Measurements from ENCODE around the gene INPP5A.
"Not testable (repeated sequence)": the region's sequence is repeated elsewhere in the genome, so short reads cannot be mapped to it uniquely, and the experiment has no call there.

Gene INPP5A

DNA sequence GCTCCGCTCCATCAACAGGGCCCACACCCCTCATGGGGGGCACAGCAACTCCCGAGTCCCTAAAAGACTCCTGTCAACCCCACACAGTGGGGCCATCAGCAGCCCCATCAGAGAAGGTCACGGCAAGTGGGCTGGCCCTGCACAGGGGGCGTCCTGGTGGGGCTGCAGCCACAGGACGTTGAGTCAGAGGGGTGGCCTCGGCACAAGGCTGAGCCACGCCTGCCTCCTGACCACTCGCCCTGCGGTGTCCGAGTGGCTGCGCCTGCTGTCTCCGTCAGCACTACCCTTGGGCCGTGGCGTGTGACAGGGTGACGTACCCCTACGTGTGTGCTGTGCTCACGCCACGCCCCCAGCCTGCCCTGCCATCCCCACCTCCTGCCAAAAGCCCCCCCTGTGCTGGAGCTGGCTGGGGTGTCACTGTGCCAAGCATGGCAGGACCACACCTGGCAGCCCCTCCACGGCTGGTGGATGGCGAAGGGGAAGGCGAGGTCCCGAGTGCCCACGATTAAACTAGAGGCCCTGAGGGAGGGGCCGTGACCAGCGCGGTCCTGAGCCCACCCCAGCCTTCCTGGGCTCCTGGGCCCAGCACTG lies 274.4 kb downstream of the INPP5A start:
- in situ Hi-C loops (cut with MboI; ENCODE audit: low pct_unique_long_range_greater_than_20kb, low sequenced_read_pairs): no loop called here

DNA sequence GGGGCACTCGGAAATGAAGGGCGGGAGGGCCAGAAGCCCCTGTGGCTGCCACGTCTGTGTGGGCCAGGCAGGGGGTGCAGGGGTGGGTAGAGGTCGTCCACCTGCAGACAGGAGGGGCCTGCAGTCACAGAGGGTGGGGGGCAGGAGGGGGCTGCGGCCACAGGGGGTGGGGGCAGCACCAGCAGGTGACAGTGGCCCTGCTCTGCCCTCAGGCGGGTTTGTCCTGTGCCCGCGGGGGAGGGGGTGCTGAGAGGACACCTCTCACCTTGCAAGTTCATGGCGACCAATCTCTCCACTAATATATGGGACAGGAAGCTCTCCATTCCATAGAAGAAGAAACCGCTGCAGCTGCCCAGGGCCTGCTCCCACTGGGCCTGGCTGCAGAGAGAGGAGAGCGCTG lies 274.9 kb downstream of the INPP5A start:
- in situ Hi-C loops (cut with MboI; ENCODE audit: low pct_unique_long_range_greater_than_20kb, low sequenced_read_pairs): no loop called here

More for the DNA sequence above, 274.4 kb downstream of the INPP5A start:
- no peak for DNase-seq

DNA sequence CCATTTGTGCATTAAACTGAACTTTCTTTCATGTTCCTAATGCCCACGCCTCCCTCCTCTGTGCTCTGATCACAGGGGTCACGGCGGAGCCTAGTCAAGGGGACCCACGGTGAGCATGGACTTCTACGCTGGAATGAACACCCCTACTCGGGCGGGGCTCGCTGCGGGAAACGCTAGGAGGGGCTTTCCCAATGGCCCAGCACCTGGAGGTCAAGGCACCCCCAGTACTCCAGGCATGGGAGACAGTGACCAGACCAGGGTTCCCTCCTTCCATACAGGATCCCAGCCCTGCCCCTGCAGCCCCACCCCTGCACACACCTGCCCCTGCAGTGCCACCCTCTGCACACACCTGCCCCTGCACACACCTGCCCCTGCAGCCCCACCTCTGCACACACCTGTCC lies 275.4 kb downstream of the INPP5A start:
- no peak for DNase-seq
- in situ Hi-C loops (cut with MboI; ENCODE audit: low pct_unique_long_range_greater_than_20kb, low sequenced_read_pairs): no loop called here

More for the DNA sequence above, 274.9 kb downstream of the INPP5A start:
- DNase-seq: no peak

DNA sequence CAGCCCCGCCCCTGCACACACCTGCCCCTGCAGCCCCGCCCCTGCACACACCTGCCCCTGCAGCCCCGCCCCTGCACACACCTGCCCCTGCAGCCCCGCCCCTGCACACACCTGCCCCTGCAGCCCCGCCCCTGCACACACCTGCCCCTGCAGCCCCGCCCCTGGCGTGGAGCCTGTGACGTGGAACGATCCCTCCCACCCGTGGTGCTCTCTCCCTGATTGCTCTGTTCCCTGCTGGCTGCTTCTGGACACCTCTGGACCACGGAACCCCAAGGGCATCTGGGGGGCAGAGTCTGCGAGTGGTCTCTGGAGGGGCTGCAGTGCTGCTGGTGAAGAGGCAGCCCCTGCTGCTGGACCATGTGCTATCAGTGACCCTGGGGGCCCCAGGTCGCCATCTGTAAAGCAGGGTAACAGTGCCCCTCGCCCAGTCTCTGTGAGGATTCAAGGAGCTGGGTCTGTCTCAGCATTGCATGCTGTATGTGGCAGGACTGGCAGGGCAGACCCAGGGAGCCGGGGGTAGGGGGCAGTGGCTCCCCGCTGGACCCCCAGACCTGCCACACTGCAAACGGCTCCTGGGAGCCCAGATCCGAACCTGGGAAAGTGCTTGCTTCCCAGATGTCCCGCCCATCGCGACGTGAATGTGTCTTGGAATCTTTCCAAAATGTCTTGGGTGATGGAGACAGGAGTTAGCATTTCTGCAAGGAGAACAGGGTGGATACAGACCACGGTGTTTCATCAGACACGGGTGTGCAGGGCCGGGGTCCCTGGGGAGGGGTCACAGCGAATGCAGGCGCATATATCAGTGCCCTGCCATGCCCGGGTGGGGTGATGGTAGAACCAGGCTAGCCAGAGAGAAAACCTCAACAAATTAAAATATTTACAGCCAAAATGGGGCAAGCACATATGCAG lies 276.2 kb downstream of the INPP5A start:
- in situ Hi-C loops (cut with MboI; ENCODE audit: low pct_unique_long_range_greater_than_20kb, low sequenced_read_pairs): no loop called here
- no peak for DNase-seq

DNA sequence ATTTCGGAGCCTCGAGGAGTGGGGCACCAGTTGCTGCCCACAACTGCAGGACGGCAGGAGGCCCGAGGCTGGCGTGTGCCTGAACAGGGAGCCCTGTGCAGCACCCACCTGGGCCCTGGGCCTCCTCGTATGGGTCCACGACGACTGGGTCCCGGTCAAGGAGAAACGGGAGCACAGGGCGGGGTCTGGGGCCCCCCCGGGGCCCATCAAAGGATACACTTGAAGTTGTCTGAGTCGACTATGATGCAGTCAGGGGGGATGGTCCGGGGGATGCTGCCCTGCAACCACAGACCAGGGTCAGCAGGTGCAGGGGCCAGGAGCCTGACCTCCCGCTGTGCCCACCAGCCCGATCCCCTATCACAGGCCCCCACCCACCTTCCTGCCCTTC lies 276.9 kb downstream of the INPP5A start:
- in situ Hi-C loops (cut with MboI; ENCODE audit: low pct_unique_long_range_greater_than_20kb, low sequenced_read_pairs): no loop called here

DNA sequence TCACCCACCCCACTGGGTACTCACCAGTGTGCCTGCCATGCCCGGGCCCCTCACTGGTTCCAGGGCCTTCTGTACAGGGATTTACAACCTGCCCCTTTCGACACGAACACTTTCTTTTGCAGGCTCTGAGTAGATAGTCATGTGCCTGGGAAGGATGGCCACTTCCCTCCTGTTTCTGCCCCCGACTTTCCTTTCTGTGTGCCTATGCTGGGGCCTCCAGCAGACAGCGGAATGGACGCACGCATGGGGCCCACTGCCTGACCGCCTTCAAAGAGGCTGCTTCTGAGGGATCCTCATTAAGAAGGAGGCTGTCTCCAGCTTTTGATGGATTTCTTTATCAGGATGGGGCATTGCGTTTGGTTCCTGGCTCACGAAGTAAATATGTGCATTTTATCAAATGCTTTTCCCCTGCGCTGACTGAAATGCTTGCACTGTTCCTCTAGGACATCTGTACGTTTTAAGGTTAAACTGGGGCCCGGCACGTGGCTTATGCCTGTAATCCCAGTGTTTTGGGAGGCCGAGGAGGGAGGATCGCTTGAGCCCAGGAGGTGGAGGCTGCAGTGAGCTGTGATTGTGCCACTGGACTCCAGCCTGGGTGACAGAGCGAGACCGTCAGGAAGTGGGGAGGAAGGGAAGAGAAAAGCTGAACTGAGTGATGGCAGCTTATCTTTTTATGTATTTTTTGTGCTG lies 277.7 kb downstream of the INPP5A start:
- DNase-seq: no peak
- in situ Hi-C loops (cut with MboI; ENCODE audit: low pct_unique_long_range_greater_than_20kb, low sequenced_read_pairs): no loop called here

More for the DNA sequence above, 276.9 kb downstream of the INPP5A start:
- no peak for DNase-seq

DNA sequence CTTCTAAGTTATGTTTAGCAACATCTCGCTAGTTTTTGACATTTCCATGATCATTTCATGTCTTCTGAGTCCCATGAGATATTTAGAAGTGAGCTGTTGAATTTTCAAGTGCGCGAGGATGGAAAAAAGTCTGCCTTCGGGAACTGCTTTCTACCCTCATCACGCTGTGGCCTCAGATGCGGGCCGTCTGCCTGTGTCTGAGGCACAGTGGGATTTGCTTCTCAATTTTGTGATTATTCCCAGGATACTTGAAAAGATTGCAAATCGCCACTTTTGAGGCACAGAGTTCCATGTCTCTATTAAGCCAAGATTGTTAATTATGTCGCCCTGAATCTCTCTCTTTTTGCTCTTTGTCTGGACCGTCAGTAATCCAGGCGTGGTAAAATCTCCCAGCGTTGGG lies 279.1 kb downstream of the INPP5A start:
- in situ Hi-C loops (cut with MboI; ENCODE audit: low pct_unique_long_range_greater_than_20kb, low sequenced_read_pairs): no loop called here

DNA sequence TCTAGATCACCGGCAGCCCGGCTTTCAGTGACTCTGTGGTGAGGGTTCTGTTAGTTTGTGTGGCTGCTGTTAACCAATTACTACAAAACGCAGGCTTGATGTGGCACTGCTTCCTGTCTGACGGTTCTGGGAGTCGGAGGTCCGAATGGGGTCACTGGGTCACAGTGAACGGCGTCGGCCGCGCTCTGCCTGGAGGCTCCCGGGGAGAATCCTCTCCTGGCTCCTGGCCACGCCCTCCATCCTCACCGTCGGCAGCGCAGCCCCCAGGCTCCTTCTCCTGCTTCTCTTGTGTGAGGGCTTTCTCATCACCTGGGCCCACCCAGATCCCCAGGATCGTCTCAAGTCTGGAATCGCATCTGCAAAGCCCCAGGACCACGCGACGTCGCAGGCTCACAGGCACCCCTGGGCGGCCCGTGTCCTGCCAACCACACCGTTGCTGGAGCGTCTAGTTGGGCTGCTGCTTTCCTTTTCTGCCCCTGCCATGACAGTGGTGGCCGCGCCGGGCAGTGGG lies 280.2 kb downstream of the INPP5A start:
- no peak for DNase-seq

More for the DNA sequence above, 279.1 kb downstream of the INPP5A start:
- DNase-seq: no peak

DNA sequence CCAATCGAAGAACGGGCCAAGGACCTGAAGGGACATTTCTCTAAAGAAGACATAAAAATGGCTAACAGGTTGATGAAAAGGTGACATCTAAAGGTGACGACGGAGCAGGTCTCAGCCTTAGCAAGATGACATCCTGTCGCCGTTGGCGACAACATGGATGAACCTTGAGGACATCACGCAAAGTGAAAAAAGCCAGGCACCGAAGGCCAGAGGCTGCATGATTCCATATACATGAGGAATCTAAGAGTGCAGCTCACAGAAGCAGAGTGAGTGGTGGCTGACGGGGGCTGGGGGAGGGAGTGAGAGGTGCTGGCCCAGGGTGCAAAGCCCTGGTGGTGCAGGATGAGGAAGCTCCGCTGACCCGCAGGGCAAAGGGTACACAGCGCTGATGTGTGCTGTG lies 282.5 kb downstream of the INPP5A start:
- in situ Hi-C loops (cut with MboI; ENCODE audit: low pct_unique_long_range_greater_than_20kb, low sequenced_read_pairs): no loop called here
- no peak for DNase-seq

More for the DNA sequence above, 280.2 kb downstream of the INPP5A start:
- in situ Hi-C loops (cut with MboI; ENCODE audit: low pct_unique_long_range_greater_than_20kb, low sequenced_read_pairs): no loop called here

DNA sequence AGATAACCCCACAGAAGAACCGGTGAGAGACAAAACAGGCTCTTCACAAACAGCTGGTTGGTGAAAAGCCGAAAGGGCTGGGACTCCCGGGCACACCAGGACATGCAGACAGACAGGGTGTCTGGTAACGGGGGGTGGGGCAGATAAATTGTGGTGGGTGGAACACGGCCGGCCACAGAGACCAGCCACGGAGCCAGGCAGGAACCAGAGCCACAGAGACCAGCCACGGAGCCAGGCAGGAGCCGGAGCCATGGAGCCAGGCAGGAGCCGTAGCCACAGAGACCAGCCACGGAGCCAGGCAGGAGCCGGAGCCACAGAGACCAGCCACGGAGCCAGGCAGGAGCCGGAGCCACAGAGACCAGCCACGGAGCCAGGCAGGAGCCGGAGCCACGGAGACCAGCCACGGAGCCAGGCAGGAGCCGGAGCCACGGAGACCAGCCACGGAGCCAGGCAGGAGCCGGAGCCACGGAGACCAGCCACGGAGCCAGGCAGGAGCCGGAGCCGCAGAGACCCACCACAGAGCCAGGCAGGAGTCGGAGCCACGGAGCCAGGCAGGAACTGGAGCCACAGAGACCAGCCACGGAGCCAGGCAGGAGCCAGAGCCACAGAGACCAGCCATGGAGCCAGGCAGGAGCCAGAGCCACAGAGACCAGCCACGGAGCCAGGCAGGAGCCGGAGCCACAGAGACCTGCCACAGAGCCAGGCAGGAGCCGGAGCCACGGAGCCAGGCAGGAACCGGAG lies 288.4 kb downstream of the INPP5A start:
- in situ Hi-C loops (cut with MboI; ENCODE audit: low pct_unique_long_range_greater_than_20kb, low sequenced_read_pairs); DNase-seq: not testable (repeated sequence)

DNA sequence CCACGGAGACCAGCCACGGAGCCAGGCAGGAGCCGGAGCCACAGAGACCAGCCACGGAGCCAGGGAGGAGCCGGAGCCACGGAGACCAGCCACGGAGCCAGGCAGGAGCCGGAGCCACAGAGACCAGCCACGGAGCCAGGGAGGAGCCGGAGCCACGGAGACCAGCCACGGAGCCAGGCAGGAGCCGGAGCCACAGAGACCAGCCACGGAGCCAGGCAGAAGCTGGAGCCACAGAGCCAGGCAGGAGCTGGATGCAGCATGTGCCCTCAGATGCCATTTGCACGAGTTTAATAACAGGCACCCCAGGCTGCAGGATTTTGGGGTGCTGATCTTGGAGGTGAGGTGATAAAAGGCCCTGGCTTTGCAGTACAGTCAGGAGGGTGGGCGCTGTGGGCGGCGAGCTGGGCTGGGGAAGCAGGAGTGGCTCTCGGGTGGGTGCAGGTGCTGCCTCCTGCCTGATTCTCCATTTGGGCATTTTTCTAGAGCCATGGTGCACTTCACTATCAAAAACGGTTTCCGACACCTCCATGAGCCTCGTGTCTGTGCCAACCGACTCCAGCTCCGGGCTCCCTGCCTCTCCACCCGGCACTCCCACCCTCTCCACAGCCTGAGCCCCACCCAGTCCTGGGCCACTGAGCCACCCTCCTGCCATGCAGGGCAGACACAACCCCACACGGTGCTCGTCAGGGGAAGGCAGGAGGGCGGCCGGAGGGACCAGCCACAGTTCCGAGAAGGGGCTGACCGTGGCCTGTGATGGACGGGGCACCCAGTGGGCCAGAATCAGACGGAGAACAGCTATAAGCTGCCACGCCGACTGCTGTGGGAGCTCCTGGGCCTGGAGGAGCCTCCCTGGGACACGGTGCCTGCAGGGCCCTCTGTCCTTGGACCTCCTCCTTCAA lies 289.2 kb downstream of the INPP5A start:
- in situ Hi-C loops (cut with MboI; ENCODE audit: low pct_unique_long_range_greater_than_20kb, low sequenced_read_pairs): no loop called here
- DNase-seq: no peak

DNA sequence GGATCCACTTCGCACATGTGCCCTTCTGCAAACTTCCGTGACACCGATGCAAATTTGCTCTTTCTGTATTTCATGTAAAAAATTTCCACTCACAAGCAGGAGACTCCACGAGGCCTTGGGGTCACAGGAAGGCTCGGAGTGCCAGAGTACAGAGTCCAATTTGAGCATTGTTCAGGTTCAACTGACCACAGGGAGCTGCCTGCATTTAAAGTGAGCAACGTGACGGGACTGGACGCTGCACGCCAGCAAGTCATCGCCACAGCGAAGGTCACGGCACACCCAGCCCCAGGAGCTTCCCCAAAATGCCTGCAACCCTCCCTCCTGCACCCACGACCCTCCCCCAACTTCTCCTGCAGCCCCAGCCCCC lies 289.8 kb downstream of the INPP5A start:
- in situ Hi-C loops (cut with MboI; ENCODE audit: low pct_unique_long_range_greater_than_20kb, low sequenced_read_pairs): no loop called here
- no peak for DNase-seq

DNA sequence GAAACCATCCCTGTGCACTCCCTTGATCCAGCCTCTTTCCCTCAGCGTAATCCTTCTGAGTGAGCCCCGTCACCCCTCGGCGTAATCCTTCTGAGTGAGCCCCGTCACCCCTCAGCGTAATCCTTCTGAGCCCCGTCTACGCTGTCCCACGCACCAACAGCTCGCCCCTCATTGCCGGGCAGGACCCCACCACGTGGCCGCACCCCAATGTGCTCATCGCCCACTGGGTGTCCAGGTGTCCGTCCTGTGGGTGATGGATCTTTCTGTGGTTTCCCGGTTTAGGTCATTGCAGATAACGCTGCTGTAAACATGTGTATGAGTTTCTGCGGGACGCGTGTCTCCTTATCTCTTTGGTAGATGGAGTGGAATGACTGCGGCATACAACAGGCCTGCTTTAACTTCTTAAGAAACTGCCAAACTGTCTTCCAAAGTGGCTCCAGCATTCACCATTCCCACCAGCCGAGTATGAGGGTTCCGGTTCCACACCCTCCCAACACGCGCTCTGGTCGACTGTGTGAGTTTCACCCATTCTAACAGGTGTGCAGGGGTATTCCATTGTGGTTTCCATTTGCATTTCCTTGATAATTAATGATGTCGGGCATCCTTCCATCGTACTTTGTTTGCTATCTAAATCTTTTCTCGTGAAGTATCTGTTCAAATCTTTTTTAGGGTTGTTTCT lies 290.4 kb downstream of the INPP5A start:
- in situ Hi-C loops (cut with MboI; ENCODE audit: low pct_unique_long_range_greater_than_20kb, low sequenced_read_pairs): no loop called here
- no peak for DNase-seq

DNA sequence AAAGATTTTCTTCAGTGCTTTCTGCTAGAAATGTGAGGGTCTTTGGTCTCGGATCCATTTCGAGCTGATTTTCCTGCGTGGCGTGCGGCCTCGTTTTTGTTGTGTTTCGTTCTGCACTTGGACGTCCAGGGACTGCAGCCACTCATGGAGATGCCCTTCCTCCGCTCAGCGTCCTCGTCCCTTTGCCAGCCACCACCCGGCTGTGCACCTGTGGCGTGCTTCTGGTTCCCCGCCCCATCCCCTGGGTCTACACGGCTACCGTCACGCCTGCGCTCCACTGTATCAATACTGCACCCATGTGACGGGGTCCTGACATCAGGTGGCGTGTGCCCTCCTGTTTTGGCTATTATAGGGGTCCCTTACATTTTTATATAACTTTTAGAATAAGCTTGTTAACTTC lies 291.1 kb downstream of the INPP5A start:
- in situ Hi-C loops (cut with MboI; ENCODE audit: low pct_unique_long_range_greater_than_20kb, low sequenced_read_pairs): no loop called here
- no peak for DNase-seq

DNA sequence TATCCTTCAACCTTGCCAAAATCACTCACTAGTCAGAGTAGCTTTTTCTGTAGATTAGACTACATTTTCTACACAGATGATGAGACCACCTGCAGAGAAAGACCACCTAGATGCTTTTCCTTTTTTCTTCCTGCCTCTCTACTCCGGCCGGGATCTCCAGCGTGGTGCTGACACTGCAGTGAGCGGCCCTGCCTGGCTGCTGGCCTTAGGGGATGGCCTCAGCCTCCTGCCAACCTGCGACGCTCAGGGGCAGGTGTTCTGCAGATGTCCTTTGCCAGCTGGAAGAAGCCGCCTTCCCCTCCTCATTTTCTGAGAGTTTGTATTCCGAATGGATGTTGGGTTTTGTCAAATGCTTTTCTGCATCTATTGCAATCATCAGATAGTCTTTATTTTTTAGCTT lies 291.8 kb downstream of the INPP5A start:
- in situ Hi-C loops (cut with MboI; ENCODE audit: low pct_unique_long_range_greater_than_20kb, low sequenced_read_pairs): no loop called here
- no peak for DNase-seq

DNA sequence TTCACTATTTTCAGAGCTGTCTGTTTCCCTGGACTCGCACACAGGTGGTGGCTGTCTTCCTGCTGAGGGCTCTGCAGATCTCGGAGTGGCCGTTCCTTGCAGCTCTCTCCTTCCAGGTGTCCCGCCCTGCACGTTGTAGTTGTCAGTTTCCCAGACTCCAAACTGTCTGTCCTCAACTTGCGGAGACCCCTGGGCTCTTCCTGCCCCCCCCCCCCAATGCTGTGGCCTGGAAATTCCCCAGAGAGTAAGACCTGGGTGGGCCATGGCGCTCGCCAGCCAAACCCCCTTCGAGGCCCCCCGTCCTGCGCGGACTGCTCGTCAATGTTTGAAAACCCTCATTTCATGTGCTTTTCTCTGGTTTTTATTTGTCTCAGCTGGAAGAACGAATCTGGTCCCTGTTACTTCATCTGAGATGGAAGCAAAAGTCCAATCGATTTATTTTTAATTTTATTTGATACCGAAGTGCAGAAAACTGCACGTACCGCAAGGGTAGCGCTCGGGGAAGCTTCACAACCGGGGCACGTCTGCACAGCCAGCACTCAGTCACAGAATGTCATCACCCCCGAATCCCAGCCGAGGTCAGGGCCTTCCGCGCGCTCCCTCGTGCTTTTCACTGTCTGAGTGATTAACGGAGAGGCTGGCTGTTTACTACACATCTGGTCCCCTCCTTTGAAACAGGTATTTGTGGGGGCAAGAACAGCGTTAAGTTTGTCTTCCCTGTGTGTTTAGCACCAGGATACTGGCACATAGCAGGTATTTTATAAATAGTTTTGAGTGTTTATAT lies 294.8 kb downstream of the INPP5A start:
- in situ Hi-C loops (cut with MboI; ENCODE audit: low pct_unique_long_range_greater_than_20kb, low sequenced_read_pairs): no loop called here
- no peak for DNase-seq
